AG04450 (cell line): ENCODE data around the gene BCAR3. TPM values are rescaled to one million over a fixed set of nuclear protein-coding genes. Genes with fewer than 3 reads are reported as not detected.

Experiments used
- CTCF ChIA-PET: fragments of 300-600, 350-600 bp; formaldehyde crosslinking; extraction: SDS; loops from one replicate; lab custom pipeline; 2022; ENCODE audit warnings: antibody characterized with exemption, inconsistent platforms; lab: Charles Lee
- POLR2A ChIA-PET: fragments of 350-600 bp; formaldehyde crosslinking; extraction: SDS; loops from one replicate; lab custom pipeline; 2021; ENCODE audit warnings: antibody characterized with exemption, inconsistent platforms; lab: Yijun Ruan, JAX
- DNase-seq: peaks from one replicate; pipeline ENCODE4 v3.0.0-alpha.2; 2011; ENCODE audit warnings: low read depth, low spot score
- H3K27ac ChIP-seq: one replicate; pipeline ENCODE4 v1.5.1; 2012; ENCODE audit warnings: low read depth, low read length, control low read depth
- H3K27me3 ChIP-seq: one replicate; pipeline ENCODE4 v1.6.0; 2012; ENCODE audit warnings: low read length; ENCODE audit not compliant: control insufficient read depth, insufficient read depth
- H3K4me3 ChIP-seq: 2 replicates; pipeline ENCODE4 v1.5.1; 2011; ENCODE audit warnings: mild to moderate bottlenecking, low read depth, low read length, control low read depth
- H3K9me3 ChIP-seq: 2 replicates; pipeline ENCODE4 v1.5.1; 2012; ENCODE audit warnings: low read length; ENCODE audit not compliant: control insufficient read depth, insufficient read depth
- polyA plus RNA-seq: library from polyadenylated mRNA; depleted of rRNA; stranded (reverse); fragments of >200 nt; gene quantifications from 2 replicates; pipeline ENCODE4 v1.2.3, GENCODE V29; 2011
- TF ChIP-seq, protein P1 (sequence below): IDR thresholded peaks from 2 replicates; pipeline ENCODE4 v1.5.1; 2011; ENCODE audit warnings: low read depth, low read length, control low read depth, inconsistent platforms

Gene BCAR3
- polyA plus RNA-seq, 1 experiment, result 20.6 TPM

DNA sequence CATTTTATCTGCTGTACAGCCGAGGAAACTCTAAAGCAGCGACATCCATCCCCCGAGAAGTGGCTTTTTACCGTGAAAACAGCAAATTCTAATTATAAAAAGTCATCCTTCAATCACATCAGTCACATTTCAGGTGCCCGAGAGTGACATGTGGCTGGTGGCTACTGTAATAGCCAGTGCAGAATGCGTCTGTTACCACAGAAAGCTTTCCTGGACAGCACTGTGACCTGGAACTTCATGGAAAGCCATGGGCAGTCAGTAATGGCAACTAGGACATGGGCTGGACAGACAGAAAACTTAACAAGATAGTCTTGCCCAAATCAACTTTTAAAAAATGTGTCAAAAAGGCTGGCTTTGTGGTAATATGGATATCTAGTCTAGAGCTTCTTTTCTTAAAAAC lies 106.6 kb downstream of the BCAR3 start:
- H3K27me3 ChIP-seq, result no peaks in the 10 kb centered on the region
- H3K9me3 ChIP-seq, result no peaks in the 10 kb centered on the region
- ChIA-PET POLR2A (no interaction called here), CTCF (interaction anchor here (1.5 kb wide), 1 partner anchor 270 kb away, joined by 3 read pairs; no protein-coding TSS in a partner anchor)
- TF ChIP-seq, protein P1, sequence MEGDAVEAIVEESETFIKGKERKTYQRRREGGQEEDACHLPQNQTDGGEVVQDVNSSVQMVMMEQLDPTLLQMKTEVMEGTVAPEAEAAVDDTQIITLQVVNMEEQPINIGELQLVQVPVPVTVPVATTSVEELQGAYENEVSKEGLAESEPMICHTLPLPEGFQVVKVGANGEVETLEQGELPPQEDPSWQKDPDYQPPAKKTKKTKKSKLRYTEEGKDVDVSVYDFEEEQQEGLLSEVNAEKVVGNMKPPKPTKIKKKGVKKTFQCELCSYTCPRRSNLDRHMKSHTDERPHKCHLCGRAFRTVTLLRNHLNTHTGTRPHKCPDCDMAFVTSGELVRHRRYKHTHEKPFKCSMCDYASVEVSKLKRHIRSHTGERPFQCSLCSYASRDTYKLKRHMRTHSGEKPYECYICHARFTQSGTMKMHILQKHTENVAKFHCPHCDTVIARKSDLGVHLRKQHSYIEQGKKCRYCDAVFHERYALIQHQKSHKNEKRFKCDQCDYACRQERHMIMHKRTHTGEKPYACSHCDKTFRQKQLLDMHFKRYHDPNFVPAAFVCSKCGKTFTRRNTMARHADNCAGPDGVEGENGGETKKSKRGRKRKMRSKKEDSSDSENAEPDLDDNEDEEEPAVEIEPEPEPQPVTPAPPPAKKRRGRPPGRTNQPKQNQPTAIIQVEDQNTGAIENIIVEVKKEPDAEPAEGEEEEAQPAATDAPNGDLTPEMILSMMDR, result no peak
- H3K4me3 ChIP-seq, result no peak overlapping the region
- H3K27ac ChIP-seq, result no peak overlapping the region
- no peak for DNase-seq

DNA sequence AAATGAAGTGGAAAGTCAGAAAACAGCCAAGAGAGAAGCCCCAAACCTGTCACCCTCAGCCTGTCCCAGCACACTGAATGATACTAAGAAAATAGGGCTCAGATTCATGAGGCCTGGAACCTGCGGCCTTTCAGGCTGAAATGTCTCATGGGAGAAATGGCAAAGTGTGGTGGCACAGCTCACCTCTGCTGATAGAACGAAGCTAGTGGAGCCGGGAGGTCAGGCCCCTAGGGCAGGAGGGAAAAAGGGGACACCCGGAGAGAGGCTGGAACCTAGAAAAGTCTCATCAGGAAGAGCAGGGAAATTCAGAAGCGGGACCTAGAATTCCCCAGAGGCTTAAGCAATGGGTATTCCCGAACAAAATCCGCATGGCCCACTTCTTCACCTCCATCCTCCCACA lies 107.1 kb downstream of the BCAR3 start:
- POLR2A ChIA-PET, result no interaction called here

DNA sequence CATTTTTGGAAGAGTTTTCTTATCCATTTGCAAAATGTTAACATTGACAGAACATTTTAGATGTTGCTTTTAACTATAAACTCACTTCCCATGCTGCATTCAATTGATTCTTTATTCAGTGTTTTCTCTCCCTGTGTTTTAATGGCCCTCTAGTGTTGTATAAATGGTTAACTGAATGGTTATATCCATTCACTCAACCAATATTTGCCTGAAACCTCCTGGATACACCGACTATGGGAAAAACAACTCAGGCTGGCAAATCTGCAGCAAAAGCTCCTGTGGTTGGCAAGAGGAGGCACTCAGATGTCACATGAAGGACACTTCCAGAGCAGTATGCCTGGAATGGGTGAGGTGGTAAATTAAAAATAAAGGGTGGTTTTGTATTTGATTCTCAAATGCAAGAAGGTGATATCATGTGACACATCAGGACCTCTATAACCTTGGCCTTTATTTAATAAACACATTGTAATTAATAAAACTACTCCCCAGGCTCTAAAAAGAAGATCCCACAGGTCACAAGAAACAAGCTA lies 107.6 kb downstream of the BCAR3 start:
- ChIA-PET CTCF (interaction anchor here (1.5 kb wide), 1 partner anchor 269 kb away, joined by 3 read pairs; no protein-coding TSS in a partner anchor), POLR2A (no interaction called here)
- Histone ChIP-seq H3K27ac (no peak overlapping the region), H3K9me3 (no peaks in the 10 kb centered on the region), H3K4me3 (no peak overlapping the region), H3K27me3 (no peaks in the 10 kb centered on the region)
- TF ChIP-seq, protein P1, result no peak
- DNase-seq, result no peak

More for the DNA sequence above, 107.1 kb downstream of the BCAR3 start:
- CTCF ChIA-PET, result interaction anchor here (1.5 kb wide), 1 partner anchor 270 kb away, joined by 3 read pairs; no protein-coding TSS in a partner anchor
- TF ChIP-seq, protein P1, result no peak
- DNase-seq, result no peak
- Histone ChIP-seq H3K27me3 (no peaks in the 10 kb centered on the region), H3K4me3 (no peak overlapping the region), H3K27ac (no peak overlapping the region), H3K9me3 (no peaks in the 10 kb centered on the region)

DNA sequence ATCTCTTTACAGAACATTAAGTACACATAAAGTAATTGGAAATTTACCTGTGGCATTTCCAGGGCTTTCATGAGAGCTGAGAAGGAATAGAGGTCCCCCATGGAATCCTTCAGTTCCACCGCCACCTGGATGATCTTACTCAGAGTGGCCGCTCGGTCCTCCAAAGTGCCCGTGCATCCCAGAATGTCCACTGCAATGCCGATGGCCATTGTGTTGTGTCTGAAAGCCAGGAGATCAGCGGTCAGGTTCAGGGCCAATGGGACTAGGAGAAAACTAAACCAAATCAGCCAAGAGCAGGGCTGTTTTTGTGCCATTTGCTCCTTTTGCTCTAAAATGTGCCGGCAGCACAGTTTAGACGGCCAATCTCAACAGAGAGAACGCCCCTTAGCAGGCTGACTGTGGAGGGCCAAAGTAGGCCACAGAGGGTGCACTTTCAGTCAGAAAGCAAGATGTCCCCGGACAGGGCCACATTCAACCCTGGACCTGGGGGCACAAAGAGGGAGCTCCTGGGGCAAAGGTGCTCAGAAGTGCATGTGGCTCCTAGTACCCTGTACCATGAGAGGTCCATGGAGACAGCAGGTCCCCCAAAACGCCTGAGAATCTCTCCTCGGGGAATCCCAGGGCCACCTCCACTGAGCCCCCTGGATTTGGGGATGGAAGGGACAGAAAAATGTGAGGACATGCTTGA lies 109.9 kb downstream of the BCAR3 start:
- no peak for DNase-seq
- Histone ChIP-seq H3K4me3 (no peak overlapping the region), H3K27ac (no peak overlapping the region), H3K9me3 (no peaks in the 10 kb centered on the region), H3K27me3 (no peaks in the 10 kb centered on the region)
- ChIA-PET CTCF (interaction anchor here (0.7 to 1.0 kb wide), 2 partner anchors 57 to 240 kb away, joined by 3 to 6 read pairs; no protein-coding TSS in a partner anchor), POLR2A (no interaction called here)
- TF ChIP-seq, protein P1, result no peak

DNA sequence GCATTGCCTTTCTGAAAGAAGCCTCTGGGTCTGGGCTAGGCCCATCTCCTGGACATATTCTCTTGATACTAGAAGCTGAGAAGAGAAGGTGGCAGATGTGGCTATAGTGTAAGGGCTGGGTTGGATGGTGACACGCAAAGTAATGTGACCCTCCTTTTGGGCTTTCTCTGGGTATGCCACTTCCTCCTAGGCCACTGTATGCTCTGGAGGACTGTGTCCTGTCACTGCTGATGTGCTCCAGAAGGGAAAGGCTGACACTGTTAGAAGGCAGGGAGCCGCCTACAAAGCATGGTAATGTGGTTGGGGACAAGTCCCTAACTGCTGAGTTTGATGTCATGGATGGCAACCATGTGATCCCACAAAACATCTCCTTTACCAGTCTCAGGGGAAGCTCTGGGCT lies 112.1 kb downstream of the BCAR3 start:
- Histone ChIP-seq H3K27ac (no peak overlapping the region), H3K4me3 (no peak overlapping the region), H3K27me3 (no peaks in the 10 kb centered on the region), H3K9me3 (no peaks in the 10 kb centered on the region)
- TF ChIP-seq, protein P1, result no peak
- no peak for DNase-seq
- POLR2A ChIA-PET, result no interaction called here
- CTCF ChIA-PET, result no interaction called here
